Activated naive CD4-positive, alpha-beta T cell treated with anti-CD3 and anti-CD28 coated beads, Interleukin-2, amount 50 U/mL, for 16 hours (primary cell): ENCODE measurements around the gene ST8SIA2.
"Not testable (repeated sequence)": the region's sequence is repeated elsewhere in the genome, so short reads cannot be mapped to it uniquely, and the experiment has no call there.

Source experiments
- DNase-seq: peaks from one replicate; pipeline ENCODE4 v3.0.0-alpha.2; 2020

ST8SIA2 gene

GRCh38 chr15:92444631-92445030 lies 51.0 kb downstream of the ST8SIA2 start:
- no peak for DNase-seq

- no peak for DNase-seq
These were observed 54.7 kb downstream of the ST8SIA2 start for GRCh38 chr15:92448370-92448769.

GRCh38 chr15:92449476-92449875 lies 55.8 kb downstream of the ST8SIA2 start:
- DNase-seq: no peak

- DNase-seq: no peak
These were observed 57.6 kb downstream of the ST8SIA2 start for GRCh38 chr15:92451225-92451825.

- no peak for DNase-seq
These were observed 58.5 kb downstream of the ST8SIA2 start for GRCh38 chr15:92452143-92452542.

- no peak for DNase-seq
These were observed 59.9 kb downstream of the ST8SIA2 start for GRCh38 chr15:92453607-92454006.

GRCh38 chr15:92454555-92455105 lies 60.9 kb downstream of the ST8SIA2 start:
- no peak for DNase-seq

- DNase-seq: no peak
These were observed 61.6 kb downstream of the ST8SIA2 start for GRCh38 chr15:92455271-92455670.

- DNase-seq: no peak
These were observed 63.9 kb downstream of the ST8SIA2 start for GRCh38 chr15:92457471-92458041.

- no peak for DNase-seq
These were observed 66.3 kb downstream of the ST8SIA2 start for GRCh38 chr15:92460023-92460422.

GRCh38 chr15:92462424-92463125 lies 68.9 kb downstream of the ST8SIA2 start:
- no peak for DNase-seq

GRCh38 chr15:92463352-92463751 lies 69.7 kb downstream of the ST8SIA2 start:
- DNase-seq: no peak

- no peak for DNase-seq
These were observed 70.1 kb downstream of the ST8SIA2 start for GRCh38 chr15:92463826-92464225.

- DNase-seq: no peak
These were observed 73.2 kb downstream of the ST8SIA2 start for GRCh38 chr15:92466834-92467233.

- no peak for DNase-seq
These were observed 73.6 kb downstream of the ST8SIA2 start for GRCh38 chr15:92467245-92467644.

- DNase-seq: no peak
These were observed 75.3 kb downstream of the ST8SIA2 start for GRCh38 chr15:92468991-92469390.

GRCh38 chr15:92471288-92471687 lies 77.6 kb downstream of the ST8SIA2 start:
- no peak for DNase-seq

- DNase-seq: no peak
These were observed 80.1 kb downstream of the ST8SIA2 start for GRCh38 chr15:92473756-92474155.

- DNase-seq: not testable (repeated sequence)
These were observed 86.0 kb downstream of the ST8SIA2 start for GRCh38 chr15:92479730-92480129.

GRCh38 chr15:92480361-92480760 lies 86.7 kb downstream of the ST8SIA2 start:
- no peak for DNase-seq

- no peak for DNase-seq
These were observed 91.8 kb downstream of the ST8SIA2 start for GRCh38 chr15:92485441-92485840.

- DNase-seq: no peak
These were observed 99.0 kb downstream of the ST8SIA2 start for GRCh38 chr15:92492551-92493115.

GRCh38 chr15:92494806-92495336 lies 101.2 kb downstream of the ST8SIA2 start:
- no peak for DNase-seq

- DNase-seq: no peak
These were observed 101.8 kb downstream of the ST8SIA2 start for GRCh38 chr15:92495446-92495845.
